ENCODE measurements around the gene COX4I1. TPM values are rescaled to one million over a fixed set of nuclear protein-coding genes. Genes with fewer than 3 reads are reported as not detected.

Gene COX4I1
- total RNA-seq, 1 donor from 2014 or later, result 308 TPM

GRCh38 chr16:85826686-85827247, 27.3 kb downstream of the COX4I1 start:
- H3K27me3 Mint-ChIP-seq (ENCODE audit: insufficient read depth, low read depth), result peaks cover 8% of the 10 kb centered on the region
- Histone ChIP-seq H4K20me1 (ENCODE audit: low read depth) (no peaks in the 10 kb centered on the region), H3F3A (ENCODE audit: low read depth) (no peaks in the 10 kb centered on the region), H3K79me2 (ENCODE audit: low read depth) (no peaks in the 10 kb centered on the region), H3K27me3 (peaks cover 4% of the 10 kb centered on the region), H3K4me1 (no peaks in the 10 kb centered on the region), H2AFZ (replicated peaks) (no peak overlapping the region), H3K9me3 (ENCODE audit: low read depth) (no peaks in the 10 kb centered on the region), H3K4me2 (no peak overlapping the region), H3K4me3 (no peak overlapping the region), H3K36me3 (no peaks in the 10 kb centered on the region), H3K9ac (no peak overlapping the region), H3K27ac (no peak overlapping the region)
- H3K4me3 Mint-ChIP-seq, result no peak overlapping the region
- TF ChIP-seq EZH2 (IDR thresholded peaks at IDR 0.05), result no peak
- no peak for TF ChIP-seq CTCF (IDR thresholded peaks at IDR 0.05)
- no peak for TF ChIP-seq EZH2phosphoT487 (IDR thresholded peaks at IDR 0.05)
- no peak for DNase-seq (ENCODE audit: low spot score)
- peaks cover 5% of the 10 kb centered on the region for H3K9me3 Mint-ChIP-seq
- peaks cover 3% of the 10 kb centered on the region for H3K4me1 Mint-ChIP-seq
- H3K27ac Mint-ChIP-seq, result peak overlapping the region; percentile 44
- no peaks in the 10 kb centered on the region for H3K36me3 Mint-ChIP-seq

GRCh38 chr16:85828166-85828565, 28.7 kb downstream of the COX4I1 start:
- Mint-ChIP-seq H3K36me3 (no peaks in the 10 kb centered on the region), H3K4me3 (no peak overlapping the region)

GRCh38 chr16:85829171-85829719, 29.8 kb downstream of the COX4I1 start:
- H4K20me1 ChIP-seq (ENCODE audit: low read depth), result no peaks in the 10 kb centered on the region
- H3K4me1 Mint-ChIP-seq, result no peaks in the 10 kb centered on the region
- H3K27ac ChIP-seq, result no peak overlapping the region
- no peaks in the 10 kb centered on the region for H3K27me3 ChIP-seq
- no peak overlapping the region for H3K4me2 ChIP-seq
- H3K9ac ChIP-seq, result no peak overlapping the region
- H3K27ac Mint-ChIP-seq, result no peak overlapping the region
- no peak for DNase-seq (ENCODE audit: low spot score)
- no peaks in the 10 kb centered on the region for H3K4me1 ChIP-seq
- TF ChIP-seq CTCF (IDR thresholded peaks at IDR 0.05) (no peak), EZH2 (IDR thresholded peaks at IDR 0.05) (no peak), EZH2phosphoT487 (IDR thresholded peaks at IDR 0.05) (no peak)
- no peak overlapping the region for H2AFZ ChIP-seq (replicated peaks)
- H3K4me3 ChIP-seq, result no peak overlapping the region
- no peaks in the 10 kb centered on the region for H3K36me3 Mint-ChIP-seq
- no peaks in the 10 kb centered on the region for H3K36me3 ChIP-seq
- no peaks in the 10 kb centered on the region for H3K9me3 ChIP-seq (ENCODE audit: low read depth)
- peaks cover 16% of the 10 kb centered on the region for H3K27me3 Mint-ChIP-seq (ENCODE audit: insufficient read depth, low read depth)
- no peaks in the 10 kb centered on the region for H3F3A ChIP-seq (ENCODE audit: low read depth)
- H3K79me2 ChIP-seq (ENCODE audit: low read depth), result no peaks in the 10 kb centered on the region
- peaks cover 15% of the 10 kb centered on the region for H3K9me3 Mint-ChIP-seq
- no peak overlapping the region for H3K4me3 Mint-ChIP-seq

More at GRCh38 chr16:85828166-85828565, 28.7 kb downstream of the COX4I1 start:
- H3K27ac Mint-ChIP-seq, result no peak overlapping the region
- H3K4me2 ChIP-seq, result no peak overlapping the region
- H3K4me3 ChIP-seq, result no peak overlapping the region
- H3K36me3 ChIP-seq, result no peaks in the 10 kb centered on the region
- no peak overlapping the region for H3K9ac ChIP-seq
- H3K9me3 ChIP-seq (ENCODE audit: low read depth), result no peaks in the 10 kb centered on the region
- no peaks in the 10 kb centered on the region for H3F3A ChIP-seq (ENCODE audit: low read depth)
- TF ChIP-seq CTCF (IDR thresholded peaks at IDR 0.05) (no peak), EZH2 (IDR thresholded peaks at IDR 0.05) (no peak), EZH2phosphoT487 (IDR thresholded peaks at IDR 0.05) (no peak)
- no peaks in the 10 kb centered on the region for H4K20me1 ChIP-seq (ENCODE audit: low read depth)
- H3K27ac ChIP-seq, result no peak overlapping the region
- DNase-seq (ENCODE audit: low spot score), result no peak
- H3K4me1 Mint-ChIP-seq, result no peaks in the 10 kb centered on the region
- H2AFZ ChIP-seq (replicated peaks), result no peak overlapping the region
- H3K27me3 Mint-ChIP-seq (ENCODE audit: insufficient read depth, low read depth), result peaks cover 16% of the 10 kb centered on the region
- H3K79me2 ChIP-seq (ENCODE audit: low read depth), result no peaks in the 10 kb centered on the region
- no peaks in the 10 kb centered on the region for H3K4me1 ChIP-seq
- H3K27me3 ChIP-seq, result no peaks in the 10 kb centered on the region
- peaks cover 11% of the 10 kb centered on the region for H3K9me3 Mint-ChIP-seq
